Stimulated activated CD8-positive, alpha-beta memory T cell treated with anti-CD3 and anti-CD28 coated beads, Interleukin-2, amount 100 ng/mL, for 1 hour (primary cell): ENCODE data around the gene IL18RAP.

Experiments used
- DNase-seq, 2 donors: peaks; one replicate each; pipeline ENCODE4 v3.0.0-alpha.2; 2020; ENCODE audit warnings: low read depth in 2 of 2

Gene IL18RAP

GRCh38 chr2:102453501-102453900 is 30.5 kb downstream of the IL18RAP start:
- no peak for DNase-seq

DNA sequence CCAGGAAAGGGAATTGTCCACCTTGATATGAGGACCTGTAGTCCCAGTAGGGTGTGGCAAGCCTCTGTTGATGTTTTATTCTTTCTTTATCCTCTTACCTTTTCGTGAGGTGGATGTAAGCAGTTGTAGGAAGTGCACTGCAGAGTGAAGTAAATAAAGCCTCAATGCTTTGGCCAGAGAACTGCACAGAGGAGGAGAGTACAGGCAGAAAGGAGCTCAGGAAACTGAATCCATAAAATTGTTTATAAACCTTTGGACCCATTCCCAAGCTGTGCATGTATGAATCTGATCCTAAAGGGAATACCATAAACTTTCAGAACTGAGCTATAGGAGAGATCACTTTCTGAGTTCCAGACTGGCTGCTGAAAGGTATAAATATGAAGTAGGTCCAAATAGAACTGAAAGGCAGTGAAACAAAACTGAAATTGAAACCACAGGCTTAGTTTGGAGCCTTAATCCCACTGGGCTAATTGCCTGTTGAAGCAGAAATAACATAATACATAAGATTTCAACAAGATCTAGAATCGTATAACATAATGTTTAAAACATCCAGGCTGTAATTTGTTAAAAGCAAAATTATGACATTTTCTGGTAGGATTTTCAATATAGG is 32.2 kb downstream of the IL18RAP start:
- DNase-seq: no peak

- no peak for DNase-seq
These were observed 37.5 kb downstream of the IL18RAP start for GRCh38 chr2:102460467-102460866.

DNA sequence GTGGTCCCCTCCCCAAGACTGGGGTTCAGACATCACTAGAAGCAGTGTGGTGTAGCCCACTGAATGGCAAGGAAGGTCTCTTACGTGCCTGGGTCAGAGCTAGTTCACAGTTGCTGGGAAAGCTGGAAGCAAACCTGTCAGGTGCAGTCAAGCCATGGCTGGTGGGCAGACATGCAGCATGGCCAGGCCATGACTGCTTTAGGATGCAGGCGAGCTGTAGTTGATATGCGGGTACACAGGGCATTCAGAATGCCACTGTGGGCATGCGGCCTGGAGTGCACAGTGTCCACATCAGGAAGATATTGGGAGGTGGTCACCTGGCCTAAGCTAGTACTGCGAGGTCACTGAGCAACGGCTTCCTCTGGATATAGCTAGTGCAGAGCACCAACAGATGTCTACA is 38.2 kb downstream of the IL18RAP start:
- no peak for DNase-seq

DNA sequence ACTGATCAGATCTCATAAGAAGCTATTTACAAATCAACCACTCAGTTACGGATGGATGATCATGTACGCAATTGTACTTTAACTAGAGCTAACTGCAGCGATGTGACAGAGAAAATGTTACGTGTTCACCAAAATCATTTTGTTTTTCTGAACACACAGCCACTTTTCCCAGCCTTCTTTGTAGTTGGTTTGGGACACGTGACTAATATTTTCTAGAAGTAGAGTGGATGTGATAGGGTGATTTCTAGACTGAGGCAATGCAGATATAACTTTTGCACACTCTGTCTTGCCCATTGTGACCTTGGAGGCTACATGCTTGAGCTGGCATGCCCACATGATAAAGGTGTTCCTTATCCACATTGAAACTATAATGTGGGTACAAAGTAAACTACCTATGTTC is 40.2 kb downstream of the IL18RAP start:
- no peak for DNase-seq

DNA sequence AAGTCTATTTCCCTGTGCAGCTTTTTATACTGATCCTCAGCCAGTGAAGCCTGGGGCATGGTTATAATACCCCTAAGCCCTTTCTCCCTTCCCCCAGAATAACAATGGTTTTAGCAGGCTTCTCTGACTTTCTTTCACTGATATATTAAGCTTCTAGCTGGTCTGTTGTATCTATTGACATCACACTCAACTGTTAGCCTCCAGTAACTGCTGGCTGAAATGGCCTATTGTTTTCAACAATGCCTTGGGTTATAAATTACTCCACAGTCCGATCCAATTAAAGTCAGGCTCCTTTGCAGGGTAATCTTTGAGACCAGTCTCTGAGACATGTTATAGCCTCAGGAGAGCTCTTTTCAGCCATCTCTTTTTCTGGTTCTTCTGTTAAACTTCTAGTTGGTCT is 47.2 kb downstream of the IL18RAP start:
- no peak for DNase-seq

- peak; percentile 20 to 24 for DNase-seq
These were observed 50.1 kb downstream of the IL18RAP start, which contains the start of gene SLC9A4 for GRCh38 chr2:102473020-102473419. Gene SLC9A4, plus strand, starts transcription at chr2:102473226. Its CDS starts 534 bp downstream, at chr2:102473760.

DNA sequence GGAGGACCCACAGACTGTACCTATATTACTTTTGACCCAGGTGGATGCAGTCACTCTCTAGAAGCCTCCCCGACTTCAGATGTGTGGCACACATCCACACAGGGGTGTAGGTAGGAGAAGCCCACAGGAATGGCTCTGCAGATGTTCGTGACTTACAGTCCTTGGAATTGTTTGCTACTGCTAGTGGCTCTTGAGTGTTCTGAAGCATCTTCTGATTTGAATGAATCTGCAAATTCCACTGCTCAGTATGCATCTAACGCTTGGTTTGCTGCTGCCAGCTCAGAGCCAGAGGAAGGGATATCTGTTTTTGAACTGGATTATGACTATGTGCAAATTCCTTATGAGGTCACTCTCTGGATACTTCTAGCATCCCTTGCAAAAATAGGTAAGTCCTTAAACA is 50.7 kb downstream of the IL18RAP start:
- DNase-seq: no peak

DNA sequence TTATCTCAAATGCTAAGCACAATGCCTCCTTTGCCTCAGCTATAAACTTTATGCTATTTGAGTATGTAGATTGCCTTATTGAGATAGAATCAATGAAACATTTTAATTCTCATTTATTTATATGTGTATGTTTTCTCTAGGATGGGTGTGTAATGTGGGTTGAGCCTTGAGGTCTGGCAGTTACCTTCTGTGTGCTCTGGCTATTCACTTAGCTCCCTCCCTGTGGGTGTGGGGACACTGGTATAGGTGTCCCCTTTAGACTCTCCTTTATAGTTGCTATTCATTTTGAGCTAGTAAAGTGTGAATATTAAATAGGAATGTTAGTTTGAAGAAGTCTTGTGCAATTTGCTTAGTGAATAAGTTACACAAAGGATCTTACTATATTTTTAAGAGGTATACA is 51.8 kb downstream of the IL18RAP start:
- no peak for DNase-seq

DNA sequence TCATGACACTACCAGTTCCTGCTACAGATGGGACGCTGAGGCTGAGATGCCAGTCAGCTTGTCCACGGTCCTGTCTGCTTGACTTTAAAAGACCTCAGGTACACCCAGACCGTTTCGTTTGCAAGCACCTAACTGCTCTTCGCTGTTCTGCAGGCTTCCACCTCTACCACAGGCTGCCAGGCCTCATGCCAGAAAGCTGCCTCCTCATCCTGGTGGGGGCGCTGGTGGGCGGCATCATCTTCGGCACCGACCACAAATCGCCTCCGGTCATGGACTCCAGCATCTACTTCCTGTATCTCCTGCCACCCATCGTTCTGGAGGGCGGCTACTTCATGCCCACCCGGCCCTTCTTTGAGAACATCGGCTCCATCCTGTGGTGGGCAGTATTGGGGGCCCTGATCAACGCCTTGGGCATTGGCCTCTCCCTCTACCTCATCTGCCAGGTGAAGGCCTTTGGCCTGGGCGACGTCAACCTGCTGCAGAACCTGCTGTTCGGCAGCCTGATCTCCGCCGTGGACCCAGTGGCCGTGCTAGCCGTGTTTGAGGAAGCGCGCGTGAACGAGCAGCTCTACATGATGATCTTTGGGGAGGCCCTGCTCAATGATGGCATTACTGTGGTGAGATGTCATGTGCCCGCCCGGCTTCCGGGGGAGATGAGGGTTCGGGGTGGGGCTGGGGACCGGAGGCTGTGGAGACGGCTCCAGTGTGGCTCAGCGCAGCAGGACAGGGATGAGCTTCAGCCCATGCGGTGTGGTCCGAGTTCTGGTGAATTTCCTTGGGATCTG is 55.9 kb downstream of the IL18RAP start:
- DNase-seq: no peak

DNA sequence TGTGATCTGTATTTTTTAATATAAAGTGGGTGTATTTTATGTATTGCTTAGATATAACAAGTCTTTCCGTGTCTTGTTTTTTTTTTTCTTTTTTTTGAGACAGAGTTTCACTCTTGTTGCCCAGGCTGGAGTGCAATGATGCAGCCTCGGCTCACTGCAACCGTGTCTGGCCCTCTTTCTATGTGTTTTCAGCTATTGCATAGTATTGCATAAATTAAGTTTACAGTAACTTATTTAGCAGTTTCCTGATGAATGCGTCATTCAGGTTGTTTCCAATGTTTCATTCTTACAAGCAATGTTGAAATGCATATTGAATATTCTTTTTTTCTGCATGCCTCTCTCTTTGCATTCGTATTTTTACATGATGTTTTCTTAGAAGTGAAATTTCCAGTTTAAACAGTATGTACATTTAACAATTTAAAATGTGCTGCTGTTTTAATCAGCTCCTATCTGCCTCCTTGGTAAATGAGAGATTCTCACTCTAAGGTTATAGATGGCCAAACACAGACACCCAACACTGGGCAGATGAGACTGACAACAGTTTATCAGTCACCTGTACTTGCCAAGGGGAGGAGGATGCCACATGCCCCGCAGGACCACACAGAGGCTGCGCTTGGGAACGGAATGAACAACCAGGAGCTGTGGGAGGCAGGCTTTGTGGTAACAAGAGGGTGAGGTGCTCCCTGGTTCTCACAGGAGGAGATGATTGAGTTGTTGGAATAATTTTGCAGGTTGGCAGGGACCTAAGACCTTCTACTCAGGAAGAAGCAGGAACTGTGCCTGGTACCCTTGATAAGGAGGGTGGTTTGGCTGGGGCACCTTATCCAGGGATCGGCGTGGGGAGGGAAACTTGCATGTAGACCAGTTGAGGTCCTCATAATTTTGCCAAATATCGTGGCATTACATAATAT is 57.6 kb downstream of the IL18RAP start:
- DNase-seq: no peak

DNA sequence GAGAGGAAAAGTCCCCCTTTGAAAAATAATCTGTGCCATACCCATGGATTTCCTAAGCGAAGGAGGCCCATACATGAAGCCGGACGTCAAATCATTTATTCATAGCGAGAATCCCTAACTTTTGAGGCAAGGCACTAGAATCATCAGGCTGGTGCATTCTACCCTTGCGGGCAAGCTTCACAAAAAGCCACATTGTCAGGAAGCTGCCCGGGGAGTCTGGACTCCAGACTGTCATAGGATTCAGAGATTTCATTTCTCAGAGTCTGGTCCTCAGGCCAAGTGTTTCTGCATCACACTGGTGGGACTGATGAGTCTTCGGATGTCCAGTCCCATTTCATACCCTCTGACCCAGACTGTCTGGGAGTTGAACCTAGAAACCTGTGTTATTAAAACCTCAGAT is 59.0 kb downstream of the IL18RAP start:
- no peak for DNase-seq

- no peak for DNase-seq
These were observed 60.1 kb downstream of the IL18RAP start for GRCh38 chr2:102483086-102483485.

DNA sequence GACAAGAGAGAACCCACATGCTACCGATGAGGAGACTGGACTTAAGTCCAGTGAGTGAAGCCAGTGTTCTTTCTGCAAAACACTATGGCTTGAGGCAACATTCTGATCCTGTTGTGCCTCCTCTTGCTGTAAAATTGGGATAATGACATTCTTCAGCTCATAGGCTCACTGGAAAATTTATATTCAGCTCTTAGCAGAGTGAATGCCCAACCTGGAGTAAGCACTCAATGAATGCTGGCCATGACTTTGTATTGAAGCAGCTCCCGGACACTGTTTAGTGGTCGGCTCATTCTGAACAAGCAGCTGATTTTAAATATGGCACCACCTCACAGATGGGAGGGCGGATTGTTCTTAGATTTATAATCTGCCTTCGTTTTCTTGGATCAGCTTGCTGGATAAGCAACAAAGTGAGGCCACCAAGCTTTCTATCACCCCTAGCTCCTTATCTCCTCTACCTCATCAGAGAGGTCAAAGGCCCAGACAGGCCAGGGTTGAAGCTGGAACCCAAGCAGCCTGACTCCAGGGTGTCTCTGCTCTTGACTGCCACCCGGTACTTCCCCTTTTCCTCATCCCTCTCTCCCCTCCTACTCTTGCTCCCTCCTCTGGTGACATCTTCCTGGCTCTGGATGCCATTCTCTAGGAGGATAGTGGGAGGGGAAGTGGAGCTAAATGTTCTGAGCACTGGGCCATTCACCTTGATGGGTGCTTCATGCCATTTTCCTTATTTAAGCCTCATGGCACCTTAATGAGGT is 61.5 kb downstream of the IL18RAP start:
- DNase-seq: no peak

DNA sequence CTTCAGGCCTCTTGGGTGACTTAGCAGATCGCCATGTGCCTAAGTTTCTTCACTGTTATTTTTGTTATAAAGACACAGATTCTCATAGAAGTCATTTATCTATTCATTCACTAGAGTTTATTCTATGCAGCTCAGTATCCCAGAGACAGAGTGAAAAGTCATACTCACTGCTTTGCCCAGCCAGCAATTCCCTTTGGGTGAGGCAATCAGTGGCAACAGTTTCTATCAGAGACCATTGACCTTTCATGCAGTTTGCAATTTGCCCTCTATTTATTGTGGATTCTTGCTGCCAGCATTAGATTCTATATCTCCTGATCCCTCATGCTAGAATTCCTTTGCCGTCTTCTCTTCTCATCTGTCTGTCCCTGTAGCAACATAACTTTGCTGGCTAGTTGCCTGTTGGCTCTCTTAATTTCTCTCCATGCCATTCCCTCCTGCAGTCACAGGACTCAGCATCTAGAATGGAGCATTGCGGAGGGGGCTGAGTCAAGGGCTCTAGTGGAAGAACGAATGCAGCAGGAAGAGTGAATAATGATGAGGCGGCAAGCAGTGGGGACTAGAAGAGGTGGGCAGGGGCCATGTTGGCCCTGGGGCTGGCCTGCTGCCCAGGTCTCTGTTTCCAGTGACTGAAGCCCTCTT is 62.3 kb downstream of the IL18RAP start:
- no peak for DNase-seq

DNA sequence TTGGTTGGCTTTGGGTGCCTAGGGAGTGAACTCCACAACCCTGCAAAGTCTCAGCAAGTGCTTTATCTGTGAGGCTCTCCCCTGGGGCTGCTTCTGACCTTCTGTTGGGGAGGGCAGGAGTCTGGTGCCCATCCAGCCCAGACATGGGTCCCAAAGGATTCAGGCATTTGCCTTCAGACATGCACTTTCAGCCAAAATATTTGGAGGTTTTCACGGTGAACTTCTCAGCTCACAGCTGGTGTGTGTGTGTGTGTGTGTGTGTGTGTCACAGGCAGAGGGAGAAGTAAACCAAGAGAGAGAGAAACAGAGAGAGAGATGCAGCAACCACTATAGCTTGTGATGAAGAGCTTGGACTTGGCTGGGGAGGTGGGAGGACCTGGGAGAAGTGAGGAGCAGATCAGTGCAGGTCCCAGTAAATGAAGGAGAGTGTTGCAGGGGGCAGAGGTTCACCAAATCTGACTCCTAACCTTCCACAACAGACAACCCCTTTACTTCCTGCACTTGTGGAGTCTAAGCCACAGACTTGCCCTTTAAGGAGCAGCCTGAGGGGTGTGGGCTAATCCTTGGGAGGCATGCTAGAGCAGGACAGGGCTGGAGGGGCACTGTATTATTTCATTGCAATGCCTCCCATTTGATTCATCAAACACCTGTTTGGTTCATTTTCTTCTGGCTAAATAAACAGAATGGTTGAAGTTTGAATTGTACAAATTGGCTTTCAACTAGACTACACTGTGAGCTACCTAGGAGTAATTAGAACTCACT is 64.2 kb downstream of the IL18RAP start:
- DNase-seq: no peak

DNA sequence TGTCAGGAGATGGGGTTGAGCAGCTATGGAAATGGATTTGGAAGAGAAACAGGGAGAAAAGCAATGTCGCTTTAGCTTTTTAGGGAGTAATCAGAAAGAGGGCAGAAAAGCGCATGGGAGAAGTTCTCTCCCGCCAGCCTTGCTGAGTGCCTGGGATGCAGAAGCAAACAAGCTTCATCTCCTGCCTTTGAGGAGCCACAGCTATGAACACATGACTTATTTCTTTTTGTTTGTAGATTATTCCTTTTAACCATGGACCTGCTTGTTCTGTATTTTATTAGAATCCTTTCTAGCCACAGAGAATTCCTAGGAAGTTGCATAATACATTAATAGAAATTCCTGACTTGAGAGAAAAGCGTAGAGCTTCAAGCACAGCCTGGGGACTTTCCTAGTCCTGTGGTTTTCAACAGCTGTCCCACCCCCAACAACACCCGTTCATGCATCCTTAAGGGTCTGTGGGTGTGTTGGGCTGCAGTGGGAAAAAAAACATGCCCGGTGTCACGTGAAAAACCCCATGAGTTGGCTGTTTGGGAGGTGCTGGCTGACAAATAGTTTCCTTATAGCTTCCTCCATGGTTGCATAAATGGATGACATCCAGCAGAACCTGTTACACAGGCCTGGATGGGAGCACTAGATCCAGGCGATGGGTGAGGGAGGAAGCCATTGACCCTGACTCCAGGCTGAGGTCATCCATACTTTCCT is 65.0 kb downstream of the IL18RAP start:
- no peak for DNase-seq

DNA sequence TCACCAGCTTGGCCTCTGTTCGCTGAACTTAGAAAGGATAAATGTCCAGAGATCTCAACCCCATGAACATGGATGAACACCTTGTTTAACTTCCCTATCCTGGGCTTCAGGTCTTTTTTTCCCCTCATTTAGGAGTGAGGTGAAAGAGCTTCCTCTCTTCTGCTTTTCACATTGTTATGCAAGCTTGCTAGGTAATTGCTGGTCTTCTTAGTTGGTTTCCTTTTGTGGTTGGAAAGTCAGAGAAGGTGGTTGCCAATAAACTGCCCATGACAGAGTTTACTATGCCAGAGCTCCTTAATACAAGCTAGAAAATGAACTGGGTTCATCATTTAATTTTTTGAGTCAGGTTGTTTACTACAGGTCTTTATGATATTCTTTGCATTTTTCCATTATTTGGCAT is 66.7 kb downstream of the IL18RAP start:
- DNase-seq: no peak

GRCh38 chr2:102492006-102492405 is 69.0 kb downstream of the IL18RAP start:
- no peak for DNase-seq

DNA sequence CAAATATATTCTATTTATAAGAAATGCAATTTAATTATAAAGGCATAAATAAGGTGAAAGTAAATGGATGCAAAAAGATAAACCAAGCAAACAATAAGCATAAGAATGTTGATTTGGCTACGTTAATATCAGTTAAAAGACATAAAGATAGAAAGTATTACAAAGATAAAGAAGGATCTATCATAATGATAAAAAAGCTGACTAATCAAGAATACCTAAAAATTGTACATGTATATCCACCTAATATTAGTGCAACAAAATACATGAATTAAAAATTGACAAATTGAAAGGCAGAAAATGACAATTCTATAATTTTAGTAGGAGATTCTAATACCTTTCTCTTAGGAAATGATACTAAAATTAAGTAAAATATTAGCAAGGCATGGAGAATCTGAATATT is 71.6 kb downstream of the IL18RAP start:
- no peak for DNase-seq
